ENCODE measurements around the gene GRAMD1B. TPM values are rescaled to one million over a fixed set of nuclear protein-coding genes. Genes with fewer than 3 reads are reported as not detected.

Gene GRAMD1B
- total RNA-seq, 4 donors from 2014 or later: 2.1 to 7.8 (median 3.2) TPM

DNA sequence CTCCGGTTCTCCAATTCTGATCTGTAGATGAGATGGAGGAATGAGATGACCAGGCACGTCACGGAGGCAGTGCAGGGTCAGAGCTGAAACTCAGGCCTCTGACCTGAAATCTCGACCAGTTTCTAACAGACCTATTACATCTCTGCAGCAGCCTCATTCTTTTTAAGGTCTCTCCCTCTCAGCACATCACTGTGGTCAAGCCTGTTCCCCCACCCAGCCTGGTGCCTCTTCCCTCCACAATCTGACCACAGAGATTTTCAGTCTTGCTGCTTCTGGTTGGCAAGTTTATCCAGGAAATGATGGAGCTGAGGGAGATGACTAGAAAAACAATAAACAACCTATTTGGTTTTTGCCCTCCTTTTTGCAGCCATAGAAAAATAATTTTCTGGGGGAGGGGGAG lies 9.5 kb downstream of the GRAMD1B start:
- in situ Hi-C loops (cut with MboI; ENCODE audit: low sequenced_read_pairs in 4 of 4): no loop called here
- DNase-seq (no peak), ATAC-seq (no peak)
- no peaks in the 10 kb centered on the region for H3K4me1 ChIP-seq
- no peak overlapping the region for H3K27ac ChIP-seq
- no peak overlapping the region for H3K4me3 ChIP-seq
- TF ChIP-seq POLR2A (IDR thresholded peaks at IDR 0.05): no peak
- TF ChIP-seq, protein P1, sequence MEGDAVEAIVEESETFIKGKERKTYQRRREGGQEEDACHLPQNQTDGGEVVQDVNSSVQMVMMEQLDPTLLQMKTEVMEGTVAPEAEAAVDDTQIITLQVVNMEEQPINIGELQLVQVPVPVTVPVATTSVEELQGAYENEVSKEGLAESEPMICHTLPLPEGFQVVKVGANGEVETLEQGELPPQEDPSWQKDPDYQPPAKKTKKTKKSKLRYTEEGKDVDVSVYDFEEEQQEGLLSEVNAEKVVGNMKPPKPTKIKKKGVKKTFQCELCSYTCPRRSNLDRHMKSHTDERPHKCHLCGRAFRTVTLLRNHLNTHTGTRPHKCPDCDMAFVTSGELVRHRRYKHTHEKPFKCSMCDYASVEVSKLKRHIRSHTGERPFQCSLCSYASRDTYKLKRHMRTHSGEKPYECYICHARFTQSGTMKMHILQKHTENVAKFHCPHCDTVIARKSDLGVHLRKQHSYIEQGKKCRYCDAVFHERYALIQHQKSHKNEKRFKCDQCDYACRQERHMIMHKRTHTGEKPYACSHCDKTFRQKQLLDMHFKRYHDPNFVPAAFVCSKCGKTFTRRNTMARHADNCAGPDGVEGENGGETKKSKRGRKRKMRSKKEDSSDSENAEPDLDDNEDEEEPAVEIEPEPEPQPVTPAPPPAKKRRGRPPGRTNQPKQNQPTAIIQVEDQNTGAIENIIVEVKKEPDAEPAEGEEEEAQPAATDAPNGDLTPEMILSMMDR (IDR thresholded peaks at IDR 0.05 in 4 of 5, conservative IDR thresholded peaks at IDR 0.05 in 1 of 5): no peak
- no peaks in the 10 kb centered on the region for H3K27me3 ChIP-seq
- intact Hi-C loops (cut with DNase I; ENCODE audit: low total_unique reads): no loop called here
- H3K9me3 ChIP-seq: no peaks in the 10 kb centered on the region
- H3K36me3 ChIP-seq: no peaks in the 10 kb centered on the region

DNA sequence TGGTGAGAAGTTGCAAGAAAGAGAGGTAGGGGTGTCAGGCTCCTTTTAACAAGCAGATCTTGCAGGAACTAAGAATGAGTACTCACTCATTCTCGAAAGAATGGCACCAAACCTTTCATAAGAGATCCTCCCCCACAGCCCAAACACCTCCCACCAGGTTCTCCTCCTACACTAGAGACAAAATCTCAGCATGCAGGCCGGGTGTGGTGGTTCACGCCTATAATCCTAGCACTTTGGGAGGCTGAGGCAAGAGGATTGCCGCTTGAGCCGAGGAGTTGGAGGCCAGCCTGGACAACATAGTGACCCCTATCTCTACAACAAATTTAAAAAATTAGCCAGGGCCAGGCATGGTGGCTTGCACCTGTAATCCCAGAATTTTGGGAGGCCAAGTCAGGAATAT lies 11.1 kb downstream of the GRAMD1B start:
- intact Hi-C loops (cut with DNase I; ENCODE audit: low total_unique reads): no loop called here

DNA sequence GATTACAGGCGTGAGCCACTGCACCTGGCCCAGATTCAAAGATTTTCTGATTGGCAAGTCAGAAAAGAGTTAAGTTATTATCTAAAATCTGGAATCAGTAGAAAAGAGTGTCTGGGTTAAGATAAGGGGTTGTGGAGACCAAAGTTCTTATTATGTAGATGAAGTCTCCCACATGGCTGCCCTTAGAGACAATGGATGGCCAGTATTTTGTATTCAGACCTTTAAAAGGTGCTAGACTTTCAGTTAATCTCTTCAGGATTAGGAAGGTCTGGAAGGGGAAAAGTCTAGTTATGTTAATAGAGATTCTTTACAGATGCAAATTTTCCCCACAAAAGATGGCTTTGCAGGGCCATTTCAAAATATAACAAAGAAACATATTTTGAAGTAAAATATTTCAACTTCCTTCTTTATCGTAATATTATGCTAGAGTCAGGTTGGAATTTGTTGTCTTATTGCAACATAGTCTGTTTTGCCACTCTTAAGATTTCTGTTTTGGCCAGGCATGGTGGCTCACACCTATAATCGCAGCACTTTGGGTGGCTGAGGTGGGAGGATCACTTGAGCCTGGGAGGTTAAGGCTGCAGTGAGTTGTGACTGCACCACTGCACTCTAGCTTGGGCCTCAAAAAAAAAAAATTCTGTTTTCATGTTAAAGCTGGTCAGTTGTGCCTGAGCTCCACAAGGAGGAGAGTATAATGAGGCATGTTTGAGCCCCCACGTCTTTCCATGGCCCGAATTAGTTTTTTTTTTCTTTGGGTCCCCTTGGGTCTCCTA lies 14.0 kb downstream of the GRAMD1B start:
- in situ Hi-C loops (cut with MboI; ENCODE audit: low sequenced_read_pairs in 4 of 4): no loop called here
- Histone ChIP-seq H3K9me3 (no peaks in the 10 kb centered on the region), H3K4me3 (no peak overlapping the region), H3K36me3 (no peaks in the 10 kb centered on the region), H3K27ac (no peak overlapping the region), H3K27me3 (no peaks in the 10 kb centered on the region), H3K4me1 (no peaks in the 10 kb centered on the region)
- intact Hi-C loops (cut with DNase I; ENCODE audit: low total_unique reads): no loop called here
- TF ChIP-seq, protein P1 (IDR thresholded peaks at IDR 0.05 in 4 of 5, conservative IDR thresholded peaks at IDR 0.05 in 1 of 5): no peak
- TF ChIP-seq POLR2A (IDR thresholded peaks at IDR 0.05): no peak
- ATAC-seq: no peak
- no peak for DNase-seq

More for the DNA sequence above, 11.1 kb downstream of the GRAMD1B start:
- Histone ChIP-seq H3K27me3 (no peaks in the 10 kb centered on the region), H3K9me3 (no peaks in the 10 kb centered on the region), H3K36me3 (no peaks in the 10 kb centered on the region), H3K27ac (no peak overlapping the region), H3K4me1 (no peaks in the 10 kb centered on the region), H3K4me3 (no peak overlapping the region)
- DNase-seq (no peak), ATAC-seq (no peak)
- TF ChIP-seq, protein P1 (IDR thresholded peaks at IDR 0.05 in 4 of 5, conservative IDR thresholded peaks at IDR 0.05 in 1 of 5): no peak
- no peak for TF ChIP-seq POLR2A (IDR thresholded peaks at IDR 0.05)
- in situ Hi-C loops (cut with MboI; ENCODE audit: low sequenced_read_pairs in 4 of 4): no loop called here

DNA sequence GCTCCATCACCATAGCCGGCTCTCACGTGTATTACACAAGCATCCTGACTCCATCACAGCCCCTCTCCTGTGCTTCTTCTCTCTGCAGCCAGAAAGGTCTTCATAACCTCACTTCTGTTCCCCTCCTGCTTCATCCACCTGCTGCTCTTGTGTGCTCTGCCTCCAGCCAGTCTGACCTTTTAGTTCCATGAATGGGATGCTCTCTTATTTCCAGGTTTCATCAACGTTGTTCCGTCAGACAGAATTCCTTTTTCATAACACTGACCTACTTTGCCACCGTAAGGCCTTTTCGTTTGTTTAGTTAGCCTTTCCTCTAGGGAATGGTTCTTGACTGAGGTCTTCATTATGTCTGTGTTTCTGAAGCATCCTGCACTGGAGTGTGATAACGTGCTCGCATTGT lies 18.8 kb downstream of the GRAMD1B start:
- in situ Hi-C loops (cut with MboI; ENCODE audit: low sequenced_read_pairs in 4 of 4) (no loop called here), intact Hi-C loops (cut with DNase I; ENCODE audit: low total_unique reads) (no loop called here)
- DNase-seq (no peak), ATAC-seq (no peak)
- Histone ChIP-seq H3K4me3 (no peak overlapping the region), H3K27ac (no peak overlapping the region), H3K27me3 (no peaks in the 10 kb centered on the region), H3K36me3 (no peaks in the 10 kb centered on the region), H3K4me1 (peaks cover 0 to 6% of the 10 kb centered on the region in 2 donors), H3K9me3 (no peaks in the 10 kb centered on the region)
- TF ChIP-seq, protein P1 (IDR thresholded peaks at IDR 0.05 in 4 of 5, conservative IDR thresholded peaks at IDR 0.05 in 1 of 5): no peak

DNA sequence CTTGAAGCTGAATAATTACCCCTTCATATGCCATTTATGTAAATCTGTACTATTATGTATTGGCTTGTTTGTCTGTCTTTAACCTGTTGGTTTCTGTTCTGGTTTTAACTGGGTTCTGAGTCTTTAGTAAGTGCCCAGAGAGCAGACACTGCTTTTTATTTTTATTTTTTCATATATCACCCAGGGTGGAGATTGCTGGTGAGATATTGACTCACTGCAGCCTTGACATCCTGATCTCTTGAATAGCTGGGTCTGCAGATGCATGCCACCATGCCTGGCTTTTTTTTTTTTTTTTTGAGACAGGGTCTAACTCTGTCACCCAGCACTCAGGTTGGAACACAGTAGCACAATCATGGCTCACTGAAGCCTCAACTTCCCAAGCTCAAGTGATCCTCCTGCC lies 19.4 kb downstream of the GRAMD1B start:
- H3K4me3 ChIP-seq: no peak overlapping the region
- H3K9me3 ChIP-seq: no peaks in the 10 kb centered on the region
- intact Hi-C loops (cut with DNase I; ENCODE audit: low total_unique reads) (no loop called here), in situ Hi-C loops (cut with MboI; ENCODE audit: low sequenced_read_pairs in 4 of 4) (no loop called here)
- no peaks in the 10 kb centered on the region for H3K36me3 ChIP-seq
- TF ChIP-seq POLR2A (IDR thresholded peaks at IDR 0.05): no peak
- TF ChIP-seq, protein P1 (IDR thresholded peaks at IDR 0.05 in 4 of 5, conservative IDR thresholded peaks at IDR 0.05 in 1 of 5): no peak
- H3K4me1 ChIP-seq: peaks cover 6% of the 10 kb centered on the region in 2 donors
- ATAC-seq: no peak
- no peaks in the 10 kb centered on the region for H3K27me3 ChIP-seq
- no peak overlapping the region for H3K27ac ChIP-seq
- no peak for DNase-seq

Measured in gastrocnemius medialis (tissue), 4 donors.